HG03460 (cell line): Measurements from ENCODE around the gene RMND5B.
A peak's percentile ranks its signal among the peaks of the same experiment; 100 is the strongest.
"Not testable (repeated sequence)": the region's sequence is repeated elsewhere in the genome, so short reads cannot be mapped to it uniquely, and the experiment has no call there.

Source experiments
- ATAC-seq: cut with Tn5 transposase; IDR thresholded peaks from one replicate; pipeline ENCODE4 v1.9.1; 2021; ENCODE audit not compliant: unreplicated experiment

RMND5B gene

DNA sequence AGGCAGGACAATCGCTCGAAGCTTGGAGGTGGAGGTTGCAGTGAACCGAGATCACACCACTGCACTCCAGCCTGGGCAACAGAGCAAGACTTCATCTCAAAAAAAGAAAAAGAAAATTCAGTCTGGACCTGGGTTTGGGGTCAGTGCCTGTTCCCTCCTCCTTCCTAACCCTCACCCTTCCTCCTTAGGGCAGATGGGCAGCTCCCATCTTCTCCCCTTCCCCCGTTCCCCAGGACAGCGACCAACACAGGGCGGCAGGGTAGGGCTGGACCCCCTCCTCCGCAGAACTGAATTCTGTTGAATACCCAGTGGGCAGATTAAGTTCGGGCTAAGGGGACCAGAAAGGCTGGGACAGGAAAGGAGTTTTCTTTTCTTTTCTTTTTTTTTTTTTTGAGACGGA, 1.5 kb upstream of the RMND5B start:
- no peak for ATAC-seq

GRCh38 chr5:178130234-178130575, 609 bp upstream of the RMND5B start:
- not testable (repeated sequence) for ATAC-seq

GRCh38 chr5:178131446-178131996, 707 bp downstream of the RMND5B start:
- ATAC-seq: no peak

GRCh38 chr5:178136990-178137389, 6.2 kb downstream of the RMND5B start:
- ATAC-seq: no peak

DNA sequence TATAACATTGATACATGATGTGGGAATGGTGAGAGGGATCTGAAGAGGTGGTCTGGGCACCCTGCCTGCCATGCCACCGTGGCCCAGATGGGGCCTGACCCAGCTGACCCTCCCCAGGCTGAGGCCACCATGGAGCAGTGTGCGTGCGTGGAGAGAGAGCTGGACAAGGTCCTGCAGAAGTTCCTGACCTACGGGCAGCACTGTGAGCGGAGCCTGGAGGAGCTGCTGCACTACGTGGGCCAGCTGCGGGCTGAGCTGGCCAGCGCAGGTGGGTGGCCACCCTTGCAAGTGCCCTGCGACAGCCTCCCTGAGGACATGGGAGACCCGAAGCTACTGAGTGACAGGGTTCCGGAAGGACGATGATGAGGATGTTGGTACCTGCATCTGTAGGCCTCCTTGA, 7.2 kb downstream of the RMND5B start:
- ATAC-seq: no peak

DNA sequence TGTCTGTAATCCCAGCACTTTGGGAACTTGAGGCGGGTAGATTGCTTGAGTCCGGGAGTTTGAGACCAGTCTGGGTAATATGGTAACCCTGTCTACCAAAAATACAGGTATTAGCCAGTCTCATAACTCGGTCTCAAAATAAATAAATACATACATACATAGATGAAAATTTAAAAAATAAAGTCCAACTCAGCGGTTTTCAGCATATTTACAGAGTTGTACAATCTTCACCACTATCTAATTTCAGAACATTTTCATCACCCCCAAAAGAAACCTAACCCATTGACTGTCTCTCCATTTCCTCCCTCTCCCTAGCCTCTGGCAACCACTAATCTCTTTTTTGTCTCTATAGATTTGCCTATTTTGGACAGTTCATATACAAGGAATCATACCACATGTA, 10.7 kb downstream of the RMND5B start:
- ATAC-seq: no peak

DNA sequence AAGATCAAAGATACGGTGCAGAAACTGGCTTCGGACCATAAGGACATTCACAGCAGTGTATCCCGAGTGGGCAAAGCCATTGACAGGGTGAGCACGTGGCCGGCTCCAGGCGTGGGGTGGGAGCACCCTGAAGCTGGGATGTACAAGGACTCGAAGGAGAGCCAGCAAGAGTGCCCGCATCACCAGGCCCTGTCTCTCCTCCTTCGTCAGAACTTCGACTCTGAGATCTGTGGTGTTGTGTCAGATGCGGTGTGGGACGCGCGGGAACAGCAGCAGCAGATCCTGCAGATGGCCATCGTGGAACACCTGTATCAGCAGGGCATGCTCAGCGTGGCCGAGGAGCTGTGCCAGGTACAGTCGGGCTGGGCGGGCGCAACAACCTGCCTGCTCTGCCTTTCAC, 11.8 kb downstream of the RMND5B start:
- ATAC-seq: no peak

DNA sequence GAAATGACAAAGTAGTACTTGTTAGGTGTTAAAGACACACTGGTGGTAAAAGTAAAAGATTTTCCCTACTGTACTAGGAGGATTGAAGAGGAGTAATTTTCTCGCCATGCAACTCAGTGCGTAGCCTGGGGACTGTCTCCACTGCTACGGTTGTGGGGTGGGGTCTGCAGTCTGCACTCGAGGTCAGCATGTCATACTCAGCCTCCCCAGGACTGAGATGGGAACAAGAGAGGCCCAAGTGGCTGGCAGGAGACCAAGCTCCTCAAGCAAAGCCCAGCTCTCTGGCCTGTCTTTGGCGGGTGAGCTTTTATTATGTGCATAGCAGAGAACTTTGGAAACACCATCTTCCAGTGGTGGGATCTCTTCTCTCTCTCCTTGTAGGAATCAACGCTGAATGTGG, 12.4 kb downstream of the RMND5B start:
- no peak for ATAC-seq

DNA sequence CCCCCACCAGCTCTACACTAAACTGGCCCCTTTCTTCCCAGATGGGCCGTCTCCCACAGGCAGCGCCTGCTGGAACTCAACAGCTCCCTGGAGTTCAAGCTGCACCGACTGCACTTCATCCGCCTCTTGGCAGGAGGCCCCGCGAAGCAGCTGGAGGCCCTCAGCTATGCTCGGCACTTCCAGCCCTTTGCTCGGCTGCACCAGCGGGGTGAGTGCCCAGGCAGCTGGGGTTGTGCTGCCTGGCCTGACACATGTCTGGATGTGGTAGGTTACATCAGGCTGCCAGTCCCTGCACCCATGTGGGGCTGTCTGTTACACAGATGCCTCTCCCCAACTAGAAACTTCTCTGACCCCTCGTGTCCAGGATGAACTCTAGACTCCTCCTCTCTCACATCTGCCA, 13.1 kb downstream of the RMND5B start:
- ATAC-seq: no peak

DNA sequence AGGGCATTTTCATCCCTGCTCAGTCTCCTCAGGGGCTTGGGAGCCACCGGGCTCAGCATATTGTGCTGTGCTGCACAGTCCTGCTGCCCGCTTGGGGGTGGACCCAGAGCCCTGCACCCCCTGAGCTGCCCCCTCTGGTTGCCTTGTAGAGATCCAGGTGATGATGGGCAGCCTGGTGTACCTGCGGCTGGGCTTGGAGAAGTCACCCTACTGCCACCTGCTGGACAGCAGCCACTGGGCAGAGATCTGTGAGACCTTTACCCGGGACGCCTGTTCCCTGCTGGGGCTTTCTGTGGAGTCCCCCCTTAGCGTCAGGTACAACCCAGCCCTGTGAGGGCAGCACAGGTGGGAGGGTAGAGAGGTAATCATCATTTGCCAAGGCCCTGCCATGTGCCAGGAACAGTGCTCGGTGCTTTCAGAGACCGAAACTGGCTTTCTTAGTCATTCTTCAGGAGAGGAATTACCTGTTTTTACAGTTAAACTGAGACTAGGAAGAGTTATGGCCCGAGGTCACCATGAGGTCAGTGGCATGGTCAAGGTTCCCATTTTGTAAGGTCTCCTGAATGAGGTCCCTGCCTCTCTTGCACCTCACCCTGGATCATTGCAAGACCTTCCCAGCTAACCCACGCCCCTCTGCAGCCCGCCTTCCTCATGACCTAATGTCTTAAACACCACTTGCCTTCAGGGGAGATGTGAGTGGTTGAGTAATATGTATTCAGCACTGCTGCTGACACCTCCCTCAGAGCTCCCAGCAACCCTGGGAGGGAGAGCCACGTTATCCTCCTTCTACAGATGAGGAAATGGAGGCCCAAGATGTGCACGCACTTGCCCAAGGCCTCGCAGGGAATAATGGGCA, 15.4 kb downstream of the RMND5B start:
- peak; percentile 58 for ATAC-seq

GRCh38 chr5:178147406-178147805, 16.6 kb downstream of the RMND5B start:
- ATAC-seq: no peak

DNA sequence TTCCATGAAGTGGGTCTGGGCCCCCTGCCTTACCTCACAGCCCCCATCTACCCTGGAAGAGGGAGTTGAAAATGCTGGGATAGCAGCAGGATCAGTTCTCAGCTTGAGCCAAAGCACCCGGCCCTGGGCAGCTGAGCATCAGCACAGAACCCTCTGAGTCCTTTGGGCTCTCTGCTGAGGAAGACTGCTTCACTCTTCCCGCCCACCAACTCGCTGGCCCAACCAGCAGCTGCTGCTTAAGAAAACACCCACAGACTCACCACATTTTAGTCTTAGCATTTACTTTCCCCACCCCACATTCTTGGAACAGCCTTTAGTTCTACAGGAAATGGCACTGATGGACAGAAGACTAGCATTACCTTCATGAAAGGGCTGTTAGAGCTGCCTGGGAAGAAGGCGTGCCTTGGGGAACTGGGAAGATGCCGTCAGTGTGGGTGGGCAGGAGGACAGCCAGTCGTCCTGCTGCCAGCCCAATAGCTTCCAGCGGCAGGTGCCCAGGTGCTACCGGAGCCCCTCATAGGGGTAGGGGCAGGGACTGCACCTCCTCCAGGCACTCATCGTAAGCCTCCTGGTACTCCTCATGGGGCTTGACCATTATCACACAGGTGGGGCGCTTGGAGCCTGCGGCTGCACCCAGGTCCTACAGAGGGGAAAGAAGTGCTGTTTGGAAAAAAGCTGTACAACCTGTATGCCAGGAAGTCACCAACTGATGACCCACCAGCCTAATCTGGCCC, 18.6 kb downstream of the RMND5B start:
- ATAC-seq: no peak

DNA sequence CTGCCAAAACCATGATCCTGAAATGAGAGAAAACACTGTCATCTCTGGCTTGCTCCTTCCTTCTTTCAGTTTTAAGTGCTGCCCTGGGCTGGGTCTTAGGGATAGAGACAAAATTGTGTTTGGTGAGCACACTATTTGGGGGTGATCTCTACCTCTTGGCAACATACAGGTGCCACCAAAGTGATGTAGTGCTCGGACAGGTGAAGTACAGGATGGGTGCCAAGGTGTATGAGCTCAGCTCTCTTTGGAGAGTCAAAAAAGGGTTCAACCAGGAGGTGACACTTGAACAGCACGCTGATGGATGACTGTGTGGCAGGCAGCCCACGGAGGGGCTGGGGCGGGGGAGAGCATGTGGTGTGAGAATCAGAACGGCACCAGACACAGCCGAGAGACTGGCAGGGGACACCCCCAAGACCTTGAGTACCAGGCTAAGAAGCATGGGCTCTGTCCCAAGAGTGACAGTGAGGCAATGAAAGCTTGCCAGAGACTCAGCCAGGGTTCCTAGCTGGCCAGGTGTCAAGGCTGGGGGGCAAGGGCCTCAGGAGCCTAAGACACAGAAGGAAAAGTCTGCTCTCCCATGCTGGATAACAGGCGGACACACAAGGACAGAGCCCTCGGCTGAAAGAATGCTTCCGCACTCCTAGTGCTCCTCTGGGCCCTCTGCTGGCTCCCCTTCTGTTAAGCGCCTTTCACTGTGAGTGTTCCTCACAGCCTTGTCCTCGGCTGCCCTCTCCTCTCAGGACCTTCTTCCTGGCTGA, 20.3 kb downstream of the RMND5B start:
- ATAC-seq: no peak

GRCh38 chr5:178152491-178153444, 22.0 kb downstream of the RMND5B start:
- no peak for ATAC-seq

- ATAC-seq: peak; percentile 98
Measured at GRCh38 chr5:178153530-178154340, 22.9 kb downstream of the RMND5B start, which contains the start of gene NHP2. Gene NHP2, minus strand, starts transcription at chr5:178153885. Its CDS starts 68 bp downstream, at chr5:178153817.

- ATAC-seq: no peak
Measured at GRCh38 chr5:178155065-178155464, 24.3 kb downstream of the RMND5B start.

DNA sequence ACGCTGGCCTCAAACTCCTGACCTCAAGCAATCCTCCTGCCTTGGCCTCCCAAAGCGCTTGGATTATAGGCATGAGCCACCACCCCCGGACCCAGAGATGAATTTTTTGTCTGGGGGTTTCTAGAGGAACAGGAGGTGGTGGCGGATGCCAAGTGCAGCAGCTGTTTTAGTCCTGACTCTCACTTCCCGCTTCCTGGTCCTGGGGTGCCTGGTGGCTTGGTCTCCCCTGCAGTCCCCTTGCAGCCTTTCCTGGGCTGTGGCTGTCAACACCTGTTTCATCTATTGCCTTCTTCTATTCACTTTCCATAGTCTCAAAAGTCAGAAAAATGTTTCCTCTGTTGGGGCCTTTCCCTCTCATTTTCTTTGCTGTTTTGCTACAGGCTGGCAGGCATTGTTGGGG, 29.4 kb downstream of the RMND5B start:
- ATAC-seq: no peak

DNA sequence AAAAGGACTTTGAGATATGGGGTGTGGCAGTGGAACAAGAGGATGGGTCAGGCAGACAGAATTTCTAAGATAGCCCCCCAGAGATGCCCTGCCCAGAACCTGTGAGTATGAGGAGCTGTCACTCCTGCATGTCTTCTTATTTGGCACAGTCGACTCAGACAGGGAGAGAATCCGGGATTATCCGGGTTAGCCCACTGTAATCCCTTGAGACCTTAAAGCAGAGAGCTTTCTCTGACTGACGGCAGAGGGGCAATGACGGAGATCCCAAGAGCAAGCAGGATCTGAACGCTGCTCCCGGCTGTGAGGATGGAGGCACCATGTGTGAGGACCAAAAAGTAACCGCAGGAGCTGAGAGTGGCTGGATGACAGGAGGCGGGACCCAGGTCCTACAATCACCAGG, 31.7 kb downstream of the RMND5B start:
- ATAC-seq: no peak
